CD14-positive monocyte (primary cell): Measurements from ENCODE around the gene CDKN2D. TPM values are rescaled to one million over a fixed set of nuclear protein-coding genes. Genes with fewer than 3 reads are reported as not detected.
"Not testable (repeated sequence)": the region's sequence is repeated elsewhere in the genome, so short reads cannot be mapped to it uniquely, and the experiment has no call there.

Experiments
- DNase-seq, 3 donors: peaks; one replicate each; pipeline ENCODE4 v3.0.0-alpha.2; 2011 to 2022
- H2AFZ ChIP-seq: 2 replicates; pipeline ENCODE4 v1.6.0; 2012; ENCODE audit warnings: mild to moderate bottlenecking, low read depth, low read length, inconsistent platforms; ENCODE audit not compliant: insufficient read depth, poor library complexity, severe bottlenecking
- H3K27ac ChIP-seq, 2 donors: 1 replicate in 1 of 2; 2 replicates in 1 of 2; pipeline ENCODE4 v1.5.1; 2012 to 2013; ENCODE audit warnings: low read length in 2 of 2, control low read depth in 1 of 2, inconsistent platforms in 1 of 2, low read depth in 1 of 2, mild to moderate bottlenecking in 1 of 2
- H3K27me3 ChIP-seq, 2 donors: one replicate each; pipeline versions ENCODE4 v1.6.0 to v1.6.1; 2011 to 2013; ENCODE audit warnings: low read length in 2 of 2; ENCODE audit not compliant: control insufficient read depth in 2 of 2, insufficient read depth in 2 of 2
- H3K36me3 ChIP-seq, 2 donors: replicated peaks in 1 of 2; 1 replicate in 1 of 2; 2 replicates in 1 of 2; pipeline versions ENCODE4 v1.5.1 to v1.6.1; 2012 to 2013; ENCODE audit warnings: low read length in 2 of 2, control low read depth in 1 of 2, inconsistent platforms in 1 of 2, mild to moderate bottlenecking in 1 of 2; ENCODE audit not compliant: insufficient read depth in 2 of 2, control insufficient read depth in 1 of 2
- H3K4me1 ChIP-seq, 2 donors: 1 replicate in 1 of 2; 2 replicates in 1 of 2; pipeline versions ENCODE4 v1.5.1 to v1.6.1; 2012 to 2013; ENCODE audit warnings: low read length in 2 of 2, control low read depth in 1 of 2, inconsistent platforms in 1 of 2, mild to moderate bottlenecking in 1 of 2, moderate library complexity in 1 of 2; ENCODE audit not compliant: insufficient read depth in 2 of 2, control insufficient read depth in 1 of 2
- H3K4me2 ChIP-seq: replicated peaks from 2 replicates; pipeline ENCODE3; 2012; ENCODE audit warnings: low read length, moderate library complexity, mild to moderate bottlenecking; ENCODE audit not compliant: poor library complexity, severe bottlenecking; ENCODE audit errors: extremely low read depth
- H3K4me3 ChIP-seq, 3 experiments: fragments of 200-600 bp in 1 of 3; sonication (generic) in 1 of 3; replicated peaks in 1 of 3; 1 replicate in 2 of 3; 2 replicates in 1 of 3; pipeline ENCODE4 v1.5.1; 2011 to 2013; ENCODE audit warnings: low read length in 3 of 3, mild to moderate bottlenecking in 3 of 3, control low read depth in 2 of 3, low read depth in 2 of 3, inconsistent platforms in 1 of 3, moderate library complexity in 1 of 3
- H3K79me2 ChIP-seq: 2 replicates; pipeline ENCODE4 v1.6.0; 2012; ENCODE audit warnings: mild to moderate bottlenecking, control low read depth, inconsistent platforms, low read length, moderate library complexity; ENCODE audit not compliant: insufficient read depth
- H3K9ac ChIP-seq: 2 replicates; pipeline ENCODE4 v1.6.0; 2017; ENCODE audit warnings: low read length, mild to moderate bottlenecking; ENCODE audit not compliant: insufficient read depth, poor library complexity, severe bottlenecking
- H3K9me3 ChIP-seq, 2 donors: replicated peaks in 1 of 2; 1 replicate in 1 of 2; 2 replicates in 1 of 2; pipeline versions ENCODE4 v1.5.1 to v1.6.1; 2012 to 2013; ENCODE audit warnings: low read length in 2 of 2, control low read depth in 1 of 2; ENCODE audit not compliant: control insufficient read depth in 1 of 2, insufficient read depth in 1 of 2
- H4K20me1 ChIP-seq: 2 replicates; pipeline ENCODE4 v1.6.0; 2012; ENCODE audit warnings: mild to moderate bottlenecking, low read length, control low read depth, moderate library complexity; ENCODE audit not compliant: insufficient read depth
- H3K27ac Mint-ChIP-seq, 7 donors: one replicate each; pipeline ENCODE4 v1.8.0; 2020; ENCODE audit warnings: mild to moderate bottlenecking in 7 of 7, mixed read lengths in 7 of 7, moderate library complexity in 6 of 7, inconsistent platforms in 2 of 7
- H3K27me3 Mint-ChIP-seq, 3 donors: one replicate each; pipeline ENCODE4 v1.8.0; 2021 to 2022; ENCODE audit warnings: low read depth in 3 of 3, mild to moderate bottlenecking in 3 of 3, mixed read lengths in 3 of 3, moderate library complexity in 3 of 3, inconsistent platforms in 1 of 3
- H3K36me3 Mint-ChIP-seq, 2 donors: one replicate each; pipeline ENCODE4 v1.8.0; 2020; ENCODE audit warnings: mixed read lengths in 2 of 2, inconsistent platforms in 1 of 2, mild to moderate bottlenecking in 1 of 2
- H3K4me1 Mint-ChIP-seq: one replicate; pipeline ENCODE4 v1.8.0; 2020; ENCODE audit warnings: mild to moderate bottlenecking, mixed read lengths
- H3K4me3 Mint-ChIP-seq, 2 donors: one replicate each; pipeline ENCODE4 v1.8.0; 2020; ENCODE audit warnings: mild to moderate bottlenecking in 2 of 2, mixed read lengths in 2 of 2, moderate library complexity in 1 of 2
- H3K9me3 Mint-ChIP-seq, 7 donors: one replicate each; pipeline ENCODE4 v1.8.0; 2020 to 2022; ENCODE audit warnings: mixed read lengths in 7 of 7, mild to moderate bottlenecking in 6 of 7, moderate library complexity in 6 of 7, inconsistent platforms in 2 of 7
- WGBS: methylation state at CpG from one replicate; pipeline ENCODE4 v1.1.5; 2013; ENCODE audit warnings: missing lambda C conversion rate; ENCODE audit not compliant: insufficient coverage; 5-methylcytosine and 5-hydroxymethylcytosine counted together
- intact Hi-C, 2 donors: fragments of 100-400 bp; cut with micrococcal nuclease; formaldehyde crosslinking; loops; one replicate each; pipeline versions ENCODE4 v1.15.0 to v1.15.1; 2023
- polyA plus RNA-seq, 3 donors: library from polyadenylated mRNA; depleted of rRNA in 1 of 3; unstranded in 2 of 3; stranded (reverse) in 1 of 3; fragments of 300-500 nt in 2 of 3; fragments of >200 nt in 1 of 3; fragmentation: Illumina TruSeq in 2 of 3; gene quantifications; 1 replicate in 2 of 3; 2 replicates in 1 of 3; pipeline ENCODE4 v1.2.3, GENCODE V29; 2012 to 2021
- TF ChIP-seq, protein P1 (sequence below): fragments of 200-600 bp; IDR thresholded peaks from one replicate; pipeline ENCODE4 v1.8.0; 2022; ENCODE audit warnings: antibody characterized with exemption, mild to moderate bottlenecking

CDKN2D gene
- polyA plus RNA-seq, 3 donors, result 115 to 166 (median 130) TPM

DNA sequence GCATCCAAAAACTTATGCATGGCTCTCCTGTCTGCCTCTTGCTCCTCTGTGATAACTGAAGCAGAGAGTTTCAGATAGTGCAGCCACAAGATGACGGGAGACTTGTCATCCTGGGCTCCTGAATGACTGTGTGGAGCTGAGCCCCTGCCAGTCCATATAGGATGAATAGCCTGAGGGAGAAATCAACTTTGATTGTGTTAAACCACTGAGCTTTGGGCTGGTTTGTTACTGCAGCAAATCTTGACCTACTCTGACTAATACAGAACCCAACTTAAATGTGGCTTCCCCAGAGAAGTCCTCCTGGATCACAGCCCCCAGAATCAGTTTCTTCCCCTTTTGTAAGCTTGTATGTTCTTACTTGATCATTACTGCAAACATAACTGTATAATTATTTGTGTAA lies 36.3 kb downstream of the CDKN2D start:
- no peaks in the 10 kb centered on the region for H3K36me3 ChIP-seq
- no peaks in the 10 kb centered on the region for H3K27me3 ChIP-seq
- Mint-ChIP-seq H3K27ac (no peak overlapping the region), H3K27me3 (peaks cover 4 to 17% (median 11%) of the 10 kb centered on the region in 3 donors), H3K4me3 (no peak overlapping the region), H3K9me3 (peaks cover 0 to 8% (median 5%) of the 10 kb centered on the region in 7 donors), H3K36me3 (no peaks in the 10 kb centered on the region), H3K4me1 (no peaks in the 10 kb centered on the region)
- TF ChIP-seq, protein P1, sequence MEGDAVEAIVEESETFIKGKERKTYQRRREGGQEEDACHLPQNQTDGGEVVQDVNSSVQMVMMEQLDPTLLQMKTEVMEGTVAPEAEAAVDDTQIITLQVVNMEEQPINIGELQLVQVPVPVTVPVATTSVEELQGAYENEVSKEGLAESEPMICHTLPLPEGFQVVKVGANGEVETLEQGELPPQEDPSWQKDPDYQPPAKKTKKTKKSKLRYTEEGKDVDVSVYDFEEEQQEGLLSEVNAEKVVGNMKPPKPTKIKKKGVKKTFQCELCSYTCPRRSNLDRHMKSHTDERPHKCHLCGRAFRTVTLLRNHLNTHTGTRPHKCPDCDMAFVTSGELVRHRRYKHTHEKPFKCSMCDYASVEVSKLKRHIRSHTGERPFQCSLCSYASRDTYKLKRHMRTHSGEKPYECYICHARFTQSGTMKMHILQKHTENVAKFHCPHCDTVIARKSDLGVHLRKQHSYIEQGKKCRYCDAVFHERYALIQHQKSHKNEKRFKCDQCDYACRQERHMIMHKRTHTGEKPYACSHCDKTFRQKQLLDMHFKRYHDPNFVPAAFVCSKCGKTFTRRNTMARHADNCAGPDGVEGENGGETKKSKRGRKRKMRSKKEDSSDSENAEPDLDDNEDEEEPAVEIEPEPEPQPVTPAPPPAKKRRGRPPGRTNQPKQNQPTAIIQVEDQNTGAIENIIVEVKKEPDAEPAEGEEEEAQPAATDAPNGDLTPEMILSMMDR, result no peak
- no peaks in the 10 kb centered on the region for H4K20me1 ChIP-seq
- intact Hi-C loops, result no loop called here
- H3K4me2 ChIP-seq, result no peak overlapping the region
- H2AFZ ChIP-seq, result no peak overlapping the region
- H3K9me3 ChIP-seq, result peaks cover 0 to 5% of the 10 kb centered on the region in 2 donors
- H3K79me2 ChIP-seq, result no peaks in the 10 kb centered on the region
- no peak for DNase-seq
- H3K27ac ChIP-seq, result no peak overlapping the region
- H3K9ac ChIP-seq, result no peak overlapping the region
- WGBS, result 88% methylated on average over 1 of the region's 1 CpG
- no peaks in the 10 kb centered on the region for H3K4me1 ChIP-seq
- H3K4me3 ChIP-seq, result no peak overlapping the region

DNA sequence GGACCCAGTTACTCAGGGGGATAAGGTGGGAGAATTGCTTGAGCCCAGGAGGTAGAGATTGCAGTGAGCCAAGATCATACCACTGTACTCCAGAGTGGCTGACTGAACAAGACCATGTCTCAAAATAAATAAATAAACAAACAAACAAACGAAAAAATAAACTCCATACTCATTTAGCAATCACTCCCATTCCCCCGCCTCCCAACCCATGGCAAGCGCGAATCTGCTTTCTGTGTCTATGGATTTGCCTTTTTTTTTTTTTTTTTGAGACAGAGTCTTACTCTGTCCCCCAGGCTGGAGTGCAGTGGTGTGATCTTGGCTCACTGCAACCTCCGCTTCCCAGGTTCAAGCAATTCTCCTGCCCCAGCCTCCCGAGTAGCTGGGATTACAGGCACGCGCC lies 41.9 kb downstream of the CDKN2D start:
- H3K9ac ChIP-seq, H4K20me1 ChIP-seq, H3K9me3 ChIP-seq, H3K4me3 ChIP-seq, H3K4me3 Mint-ChIP-seq, H3K36me3 ChIP-seq, H3K79me2 ChIP-seq, H3K4me1 ChIP-seq, H3K27me3 ChIP-seq, H3K4me2 ChIP-seq, H3K36me3 Mint-ChIP-seq, H2AFZ ChIP-seq, intact Hi-C loops, DNase-seq, H3K27ac ChIP-seq, H3K9me3 Mint-ChIP-seq, H3K4me1 Mint-ChIP-seq: not testable (repeated sequence)
- Mint-ChIP-seq H3K27ac (peak overlapping the region in 1 of 7 donors; percentile 55), H3K27me3 (peaks cover 0 to 22% (median 9%) of the 10 kb centered on the region in 3 donors)
- WGBS, result 100% methylated on average over 3 of the region's 8 CpGs
